Measurements from ENCODE around the gene SP110.

DNA sequence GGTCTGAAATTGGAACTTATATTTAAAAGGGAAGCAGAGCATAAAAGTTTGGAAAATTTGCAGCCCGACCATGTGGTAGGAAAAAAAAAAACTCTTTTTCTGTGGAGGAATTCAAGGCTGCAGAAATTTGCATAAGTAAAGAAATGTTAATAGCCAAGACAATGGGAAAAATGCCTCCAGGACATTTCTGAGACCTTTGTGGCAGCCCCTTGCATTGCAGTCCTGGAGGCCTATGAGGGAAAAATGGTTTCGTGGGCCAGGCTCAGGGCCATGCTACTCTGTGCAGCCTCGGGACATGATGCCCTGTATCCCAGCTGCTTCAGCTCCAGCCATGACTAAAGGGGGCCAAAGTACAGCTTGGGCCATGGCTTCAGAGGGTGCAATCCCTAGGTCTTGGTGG lies 79.1 kb downstream of the SP110 start:
- TF ChIP-seq POLR2A (IDR thresholded peaks at IDR 0.05; ENCODE audit: low read length) (no peak), GATA1 (IDR thresholded peaks at IDR 0.05; ENCODE audit: low read depth, low read length) (no peak)

Data from erythroblast (primary cell).